ENCODE results near the gene HOTAIR. TPM values are rescaled to one million over a fixed set of nuclear protein-coding genes. Genes with fewer than 3 reads are reported as not detected.

HOTAIR gene
- total and polyA plus RNA-seq, 8 donors: not detected

- no peak for DNase-seq
- no peak overlapping the region for H3K4me3 ChIP-seq
- TF ChIP-seq POLR2A (IDR thresholded peaks at IDR 0.05) (no peak), CTCF (IDR thresholded peaks at IDR 0.05) (no peak), EP300 (IDR thresholded peaks at IDR 0.05) (no peak), POLR2AphosphoS5 (IDR thresholded peaks at IDR 0.05) (no peak)
- no peak overlapping the region for H3K27ac ChIP-seq
- H3K9me3 ChIP-seq: no peaks in the 10 kb centered on the region
- peaks cover 72 to 100% (median 100%) of the 10 kb centered on the region in 3 donors for H3K27me3 ChIP-seq
- 10 to 17% (median 12%) methylated on average over 32 to 35 of the region's 35 CpGs for WGBS, 5 donors
- no peaks in the 10 kb centered on the region for H3K36me3 ChIP-seq
- peaks cover 33 to 58% (median 52%) of the 10 kb centered on the region in 4 donors for H3K4me1 ChIP-seq
- intact Hi-C loops (cut with DNase I; ENCODE audit: low total_unique reads): no loop called here
Measured at GRCh38 chr12:53997204-53998109, 22.7 kb upstream of the HOTAIR start.

- intact Hi-C loops (cut with DNase I; ENCODE audit: low total_unique reads): no loop called here
- WGBS, 5 donors: 34 to 38% (median 35%) methylated on average over 24 to 29 of the region's 29 CpGs
- no peaks in the 10 kb centered on the region for H3K9me3 ChIP-seq
- peak overlapping the region; percentile 42 to 56 (median 54) for H3K4me3 ChIP-seq
- DNase-seq: no peak
- peaks cover 33 to 58% (median 52%) of the 10 kb centered on the region in 4 donors for H3K4me1 ChIP-seq
- H3K27me3 ChIP-seq: peaks cover 76 to 100% (median 100%) of the 10 kb centered on the region in 3 donors
- TF ChIP-seq EP300 (IDR thresholded peaks at IDR 0.05): no peak
- no peak for TF ChIP-seq CTCF (IDR thresholded peaks at IDR 0.05)
- no peak for TF ChIP-seq POLR2AphosphoS5 (IDR thresholded peaks at IDR 0.05)
- no peak for TF ChIP-seq POLR2A (IDR thresholded peaks at IDR 0.05)
- no peak overlapping the region for H3K27ac ChIP-seq
- H3K36me3 ChIP-seq: no peaks in the 10 kb centered on the region
Measured at GRCh38 chr12:53996240-53997203, 21.8 kb upstream of the HOTAIR start.

- peaks cover 78 to 100% (median 100%) of the 10 kb centered on the region in 3 donors for H3K27me3 ChIP-seq
- peaks cover 33 to 55% (median 49%) of the 10 kb centered on the region in 4 donors for H3K4me1 ChIP-seq
- 2 to 5% (median 3%) methylated on average over 26 to 48 of the region's 48 CpGs for WGBS, 5 donors
- peak; percentile 40 to 84 for DNase-seq
- TF ChIP-seq POLR2A (IDR thresholded peaks at IDR 0.05): no peak
- TF ChIP-seq EP300 (IDR thresholded peaks at IDR 0.05): no peak
- TF ChIP-seq CTCF (IDR thresholded peaks at IDR 0.05): no peak
- no peak for TF ChIP-seq POLR2AphosphoS5 (IDR thresholded peaks at IDR 0.05)
- no peaks in the 10 kb centered on the region for H3K9me3 ChIP-seq
- H3K4me3 ChIP-seq: peak overlapping the region; percentile 42 to 56 (median 54)
- intact Hi-C loops (cut with DNase I; ENCODE audit: low total_unique reads): no loop called here
- no peaks in the 10 kb centered on the region for H3K36me3 ChIP-seq
- no peak overlapping the region for H3K27ac ChIP-seq
Measured at GRCh38 chr12:53995378-53996239, 20.9 kb upstream of the HOTAIR start.

All from stomach (tissue), 9 donors.